ENCODE data around the gene VAV2. TPM values are rescaled to one million over a fixed set of nuclear protein-coding genes. Genes with fewer than 3 reads are reported as not detected.

Gene VAV2
- total and polyA plus RNA-seq, 9 of the 15 experiments (the other 6 are each of a cell fraction or from before 2014, with no cell fraction given): 0.01 to 2.7 (median 1.0) TPM; not detected in 1

- no TSS peak for BruUV-seq (replicated peaks)
- no peak overlapping the region for H3K9ac ChIP-seq (ENCODE audit: insufficient read depth in 1 of 2, low read depth in 2 of 2, low read length in 2 of 2)
These were observed 62.0 kb downstream of the VAV2 start for GRCh38 chr9:133930046-133930681.

More at GRCh38 chr9:133930046-133930681, 62.0 kb downstream of the VAV2 start:
- Histone ChIP-seq H3K9me1 (ENCODE audit: control insufficient read depth, insufficient read depth, low read length) (no peaks in the 10 kb centered on the region), H4K20me1 (replicated peaks; ENCODE audit: control insufficient read depth, insufficient read depth, low read length) (peaks cover 31% of the 10 kb centered on the region), H3K9me3 (replicated peaks; ENCODE audit: control insufficient read depth, insufficient read depth, low read depth, low read length) (no peaks in the 10 kb centered on the region), H3K79me2 (ENCODE audit: control insufficient read depth, insufficient read depth, low read length) (no peaks in the 10 kb centered on the region), H3K4me2 (ENCODE audit: insufficient read depth, low read length) (no peak overlapping the region), H3K36me3 (ENCODE audit: control insufficient read depth, insufficient read depth, low read length) (no peaks in the 10 kb centered on the region), H2AFZ (ENCODE audit: low read depth, low read length) (no peak overlapping the region), H3K27me3 (ENCODE audit: control insufficient read depth in 2 of 2, insufficient read depth in 2 of 2, low read length in 2 of 2) (peaks cover 9 to 58% of the 10 kb centered on the region in 2 experiments), H3K4me3 (no peak overlapping the region), H3K4me1 (replicated peaks in 1 of 2; ENCODE audit: control insufficient read depth in 2 of 2, insufficient read depth in 2 of 2, low read length in 2 of 2) (peaks cover 0 to under 1% of the 10 kb centered on the region in 2 experiments; a peak in 1 of 5 replicates), H3K27ac (ENCODE audit: extremely low read depth, low read depth, low read length) (no peak overlapping the region)
- in situ Hi-C loops (cut with MboI): no loop called here
- POLR2A ChIA-PET: interaction anchor here (0.6 kb wide), 1 partner anchor 1641 kb away, joined by 3 read pairs; no protein-coding TSS in a partner anchor
- WGBS (ENCODE audit: insufficient coverage, low coverage, missing lambda C conversion rate): 7% methylated on average over 15 of the region's 20 CpGs
- ATAC-seq: no peak
- TF ChIP-seq DACH1 (IDR thresholded peaks at IDR 0.05; ENCODE audit: partially characterized antibody) (no peak), ZNF639 (CRISPR knock-in tag; conservative IDR thresholded peaks at IDR 0.05 in 1 of 2, IDR thresholded peaks at IDR 0.05 in 1 of 2) (no peak), HINFP (tag; conservative IDR thresholded peaks at IDR 0.05; ENCODE audit: low read depth) (no peak), CREB5 (CRISPR knock-in tag; IDR thresholded peaks at IDR 0.05) (no peak), ETV5 (CRISPR knock-in tag; IDR thresholded peaks at IDR 0.05; ENCODE audit: low read depth) (no peak)
- intact Hi-C loops (cut with micrococcal nuclease): no loop called here
- CTCF ChIA-PET (ENCODE audit: low intra/inter-chr PET ratio): no interaction called here
- no peak for FAIRE-seq
- no peak for DNase-seq (ENCODE audit: extremely low read depth in 1 of 4, low spot score in 3 of 4)

Data from K562 (cell line).